ENCODE data around the gene C1orf198.

The C1orf198 gene

DNA sequence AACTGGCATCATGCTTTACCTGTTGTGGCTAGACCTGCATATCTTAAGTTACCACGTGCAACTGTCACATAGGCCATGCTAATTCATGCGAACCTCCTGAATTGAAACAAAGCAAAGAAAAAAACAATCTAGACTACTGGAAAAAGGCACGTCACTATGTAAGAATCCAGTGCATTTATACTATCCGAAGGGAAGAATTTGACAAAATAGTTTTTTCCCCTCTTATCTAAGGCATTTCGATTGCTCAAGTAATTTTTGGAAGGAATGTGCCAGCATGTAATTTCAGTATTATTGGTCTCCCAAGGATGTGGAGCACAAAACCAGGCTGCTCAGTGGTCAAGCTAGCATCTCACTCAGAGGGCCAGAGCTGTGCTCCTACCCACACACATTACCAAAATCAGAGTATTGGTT, 31.5 kb upstream of the C1orf198 start:
- TF ChIP-seq CTCF (conservative IDR thresholded peaks at IDR 0.05), result no peak
- no peak overlapping the region for H3K27ac ChIP-seq

- no peak for TF ChIP-seq CTCF (conservative IDR thresholded peaks at IDR 0.05)
- no peak overlapping the region for H3K27ac ChIP-seq
These were observed 30.4 kb upstream of the C1orf198 start for GRCh38 chr1:230898748-230899147.

- no peak for TF ChIP-seq CTCF (conservative IDR thresholded peaks at IDR 0.05)
These were observed 29.8 kb upstream of the C1orf198 start for GRCh38 chr1:230898144-230898543.

DNA sequence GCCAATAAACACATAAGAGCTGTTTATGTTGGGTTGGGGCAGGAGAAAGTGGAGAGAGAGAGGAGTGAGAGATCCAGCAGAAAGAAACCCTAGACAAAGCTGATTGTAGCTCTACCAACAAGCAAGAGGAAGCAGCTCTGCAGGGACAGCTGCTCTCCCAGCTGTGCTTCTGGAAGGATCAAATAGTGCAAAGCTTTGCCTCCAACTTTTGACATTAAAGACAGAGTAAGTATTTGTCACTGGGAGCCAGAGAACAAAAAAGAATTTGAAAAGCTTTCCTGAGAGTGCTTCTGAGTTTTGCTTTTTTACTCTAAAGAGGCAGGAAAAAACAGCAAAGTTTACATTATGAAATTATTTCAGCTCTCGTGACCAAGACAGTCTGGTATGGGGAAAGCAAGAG, 28.5 kb upstream of the C1orf198 start:
- no peak for TF ChIP-seq CTCF (conservative IDR thresholded peaks at IDR 0.05)
- H3K27ac ChIP-seq, result no peak overlapping the region

More at GRCh38 chr1:230898144-230898543, 29.8 kb upstream of the C1orf198 start:
- no peak overlapping the region for H3K27ac ChIP-seq

DNA sequence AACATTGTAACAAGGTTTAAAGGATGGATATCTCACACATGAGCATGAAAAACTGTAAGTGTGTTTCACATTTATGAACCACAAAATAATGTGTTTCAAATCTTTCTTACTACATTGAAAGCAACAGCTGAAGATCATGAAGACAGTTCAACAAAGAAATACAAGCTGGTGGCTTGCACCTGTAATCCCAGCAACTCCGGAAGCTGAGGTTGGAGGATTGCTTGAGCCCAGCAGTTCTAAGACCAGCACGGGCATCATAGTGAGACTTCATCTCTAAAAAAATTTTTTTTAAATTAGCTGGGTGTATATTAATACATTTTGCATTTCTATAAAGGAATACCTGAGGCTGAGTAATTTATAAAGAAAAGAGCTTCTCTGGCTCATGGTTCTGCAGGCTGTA, 27.1 kb upstream of the C1orf198 start:
- TF ChIP-seq CTCF (conservative IDR thresholded peaks at IDR 0.05), result no peak
- H3K27ac ChIP-seq, result no peak overlapping the region

DNA sequence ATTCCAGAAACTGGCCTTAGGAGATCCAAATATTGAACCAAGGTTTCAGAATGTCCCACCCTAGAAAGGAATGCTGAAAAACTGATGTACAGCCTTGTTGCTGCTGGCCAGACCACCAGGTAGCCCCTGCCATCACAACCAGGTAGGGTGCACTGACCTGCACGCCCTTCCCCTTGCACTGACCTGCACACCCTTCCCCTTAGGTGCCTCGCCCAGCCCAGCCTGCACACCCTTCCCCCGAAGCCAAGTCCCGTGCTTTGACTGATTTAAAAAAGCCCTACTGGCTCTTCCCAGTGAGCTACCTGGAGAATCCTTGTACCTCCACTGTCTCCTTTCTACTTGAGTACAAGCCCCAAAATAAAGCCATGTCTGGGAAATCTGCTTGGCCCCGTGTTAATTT, 26.3 kb upstream of the C1orf198 start:
- TF ChIP-seq CTCF (conservative IDR thresholded peaks at IDR 0.05), result no peak
- H3K27ac ChIP-seq, result no peak overlapping the region

DNA sequence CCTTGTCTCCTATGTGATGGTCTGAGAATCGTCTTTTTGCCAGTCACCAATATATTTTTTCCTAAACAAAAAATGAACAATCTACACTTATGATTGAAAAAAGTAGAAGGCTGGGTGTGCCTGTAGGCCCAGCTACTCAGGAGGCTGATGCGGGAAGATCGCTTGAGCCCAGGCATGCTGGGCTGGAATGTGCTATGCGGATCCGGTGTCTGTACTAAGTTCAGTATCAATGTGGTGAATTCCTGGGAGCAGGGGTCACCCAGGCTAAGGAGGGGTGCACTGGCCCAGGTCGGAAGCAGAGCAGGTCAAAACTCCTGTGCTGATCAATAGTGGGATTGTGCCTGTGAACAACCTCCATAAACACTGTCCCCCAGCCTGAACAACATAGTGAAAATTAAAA, 25.7 kb upstream of the C1orf198 start:
- TF ChIP-seq CTCF (conservative IDR thresholded peaks at IDR 0.05), result no peak
- H3K27ac ChIP-seq, result no peak overlapping the region
